H1 (cell line): Measurements from ENCODE around the gene ZNF641. TPM values are rescaled to one million over a fixed set of nuclear protein-coding genes. Genes with fewer than 3 reads are reported as not detected.

Experiments used
- CHD2 ChIP-seq: IDR thresholded peaks from 2 replicates; pipeline ENCODE4 v1.6.1; 2012; ENCODE audit warnings: low read length, improper control_type of control experiment
- CREB1 ChIP-seq: IDR thresholded peaks from 2 replicates; pipeline ENCODE4 v1.6.1; 2012; ENCODE audit warnings: inconsistent platforms
- EZH2 ChIP-seq: fragments of 200-600 bp; sonication (generic); IDR thresholded peaks from 2 replicates; pipeline ENCODE4 v1.7.1; 2012; ENCODE audit warnings: low read depth, mild to moderate bottlenecking, moderate library complexity, low read length, inconsistent platforms; ENCODE audit not compliant: severe bottlenecking
- JUN ChIP-seq: IDR thresholded peaks from 2 replicates; pipeline ENCODE4 v1.6.1; 2011; ENCODE audit warnings: low read depth, mild to moderate bottlenecking, improper control_type of control experiment, low read length
- SAP30 ChIP-seq: fragments of 300-600 bp; sonication (generic); IDR thresholded peaks from 2 replicates; pipeline ENCODE4 v1.7.1; 2012; ENCODE audit warnings: low read length, moderate library complexity, mild to moderate bottlenecking, inconsistent platforms; ENCODE audit not compliant: insufficient read depth, insufficient replicate concordance
- polyA plus RNA-seq, 7 experiments: library from polyadenylated mRNA; depleted of rRNA in 3 of 7; stranded (reverse) in 5 of 7; unstranded in 2 of 7; fragments of >200 nt in 5 of 7; fragments of 200-250 nt in 2 of 7; gene quantifications; 1 replicate in 5 of 7; 2 replicates in 1 of 7; 4 replicates in 1 of 7; pipeline versions ENCODE4 v1.2.1 to v1.2.3, GENCODE V29; 2011 to 2013; ENCODE audit warnings: missing spikeins in 2 of 7, mixed read lengths in 2 of 7
- total RNA-seq: library from RNA; stranded (reverse); fragmentation: NEBNext Ultra II Directional; extraction: Animal tissue kit (Norgen Biotek cat#: 25700); gene quantifications from 2 replicates; pipeline ENCODE4 v1.2.1, GENCODE V29; 2021

Gene ZNF641
- total and polyA plus RNA-seq, 2 of the 8 experiments (the other 6 are each of a cell fraction or from before 2014, with no cell fraction given): 2.4 to 6.2 TPM

DNA sequence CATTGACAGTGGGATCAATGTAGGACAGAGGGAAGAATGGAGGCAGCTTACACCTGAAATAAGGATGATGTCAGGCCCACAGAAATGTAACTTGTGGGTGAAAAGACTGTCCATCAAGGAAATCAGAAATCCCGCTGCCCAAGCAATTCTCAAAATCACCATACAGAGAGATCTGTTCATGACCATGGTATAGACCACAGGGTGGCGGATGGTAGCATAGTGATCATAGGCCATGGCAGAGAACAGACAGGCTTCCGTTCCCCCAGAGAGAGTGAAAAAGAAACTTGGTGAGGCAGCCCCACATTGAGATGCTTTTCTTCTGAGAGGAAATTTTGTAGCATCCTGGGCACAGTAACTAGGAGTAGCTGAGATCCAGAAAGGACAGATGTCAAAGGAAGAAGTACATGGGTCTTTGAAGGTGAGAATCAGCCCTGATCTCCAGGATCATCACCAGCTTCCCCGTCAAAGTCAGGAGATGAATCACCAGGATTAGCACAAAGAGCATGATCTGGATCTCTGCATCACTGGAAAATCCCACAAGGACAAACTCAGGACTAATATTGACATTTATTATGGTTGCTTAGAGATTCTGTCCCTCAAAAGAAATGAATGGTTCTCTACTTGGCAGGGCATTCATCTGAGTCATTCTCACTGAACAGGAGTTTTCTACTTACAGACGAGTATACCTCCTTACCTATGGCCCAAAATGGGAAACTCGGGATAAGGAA is 5.5 kb upstream of the ZNF641 start (continued):
- TF ChIP-seq EZH2 (no peak), CREB1 (no peak), CHD2 (no peak), JUN (no peak), SAP30 (no peak)
